Astrocyte (in vitro differentiated cells and primary cell): ENCODE data around the gene GALNT17.

Source experiments
- CTCF ChIP-seq: IDR thresholded peaks from 2 replicates; pipeline ENCODE4 v1.5.1; 2011; ENCODE audit warnings: low read depth, mild to moderate bottlenecking, inconsistent platforms, low read length, moderate library complexity; ENCODE audit not compliant: insufficient read depth
- EZH2 ChIP-seq: IDR thresholded peaks from 2 replicates; pipeline ENCODE4 v1.6.1; 2012; ENCODE audit warnings: mild to moderate bottlenecking, low read length, inconsistent platforms; ENCODE audit not compliant: insufficient read depth

- TF ChIP-seq CTCF = no peak
- no peak for TF ChIP-seq EZH2
Measured at GRCh38 chr7:71547426-71547825, 415.5 kb downstream of the GALNT17 start.
